T47D (cell line): ENCODE measurements around the gene ABCB11.
A peak's percentile ranks its signal among the peaks of the same experiment; 100 is the strongest.
"Not testable (repeated sequence)": the region's sequence is repeated elsewhere in the genome, so short reads cannot be mapped to it uniquely, and the experiment has no call there.

Experiments
- DNase-seq, 2 experiments: peaks; one replicate each; pipeline versions ENCODE4 v3.0.0 to v3.0.0-alpha.2; 2011 to 2012; ENCODE audit warnings: low read depth in 1 of 2, low spot score in 1 of 2
- JUND ChIP-seq: IDR thresholded peaks from 2 replicates; pipeline ENCODE4 v1.6.1; 2012; ENCODE audit warnings: low read depth
- in situ Hi-C: cut with HindIII; loops from 2 replicates; pipeline ENCODE4 v1.10.0; 2016; ENCODE audit warnings: low sequenced_read_pairs, low pct_unique_long_range_greater_than_20kb

The ABCB11 gene

DNA sequence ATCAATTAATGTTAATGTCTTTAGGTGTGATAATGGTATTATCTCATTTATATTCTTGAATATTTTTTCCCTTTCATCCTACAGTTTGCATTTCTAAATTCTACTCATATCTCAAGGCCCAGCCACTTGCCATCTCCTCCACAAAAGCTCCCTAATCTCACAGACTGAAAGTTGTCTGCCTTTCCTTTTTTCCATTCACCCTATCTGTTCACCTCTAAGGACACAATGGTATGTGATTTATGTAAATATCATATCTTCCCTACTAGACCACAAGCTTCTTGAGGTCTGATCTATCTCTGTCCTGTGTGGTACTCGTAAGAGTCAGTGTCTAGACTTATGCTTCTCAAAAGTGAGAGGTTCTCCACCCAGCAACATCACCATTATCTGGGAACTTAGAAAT lies 137.0 kb downstream of the ABCB11 start:
- no peak for TF ChIP-seq JUND

DNA sequence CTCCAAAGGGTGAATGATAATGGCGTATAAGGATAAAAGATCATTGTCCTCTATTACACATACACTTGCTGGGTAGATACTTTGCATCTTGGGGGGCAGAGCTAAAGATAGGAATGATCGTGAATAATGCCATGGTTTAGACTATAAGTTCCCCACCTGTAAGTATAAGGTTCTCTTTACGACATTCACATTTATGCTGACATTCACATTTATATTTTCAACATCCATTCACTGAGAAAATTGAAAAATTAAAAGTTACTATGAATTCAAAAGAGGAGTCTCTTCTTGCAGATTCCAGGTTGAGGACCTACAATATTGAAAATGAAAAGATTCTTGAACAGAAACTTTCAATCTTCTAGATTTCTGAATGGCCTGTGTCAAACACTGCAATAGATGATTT lies 138.8 kb downstream of the ABCB11 start:
- no peak for TF ChIP-seq JUND
- DNase-seq, result no peak
- in situ Hi-C loops, result no loop called here

More for the DNA sequence above, 137.0 kb downstream of the ABCB11 start:
- DNase-seq, result no peak
- in situ Hi-C loops, result no loop called here

DNA sequence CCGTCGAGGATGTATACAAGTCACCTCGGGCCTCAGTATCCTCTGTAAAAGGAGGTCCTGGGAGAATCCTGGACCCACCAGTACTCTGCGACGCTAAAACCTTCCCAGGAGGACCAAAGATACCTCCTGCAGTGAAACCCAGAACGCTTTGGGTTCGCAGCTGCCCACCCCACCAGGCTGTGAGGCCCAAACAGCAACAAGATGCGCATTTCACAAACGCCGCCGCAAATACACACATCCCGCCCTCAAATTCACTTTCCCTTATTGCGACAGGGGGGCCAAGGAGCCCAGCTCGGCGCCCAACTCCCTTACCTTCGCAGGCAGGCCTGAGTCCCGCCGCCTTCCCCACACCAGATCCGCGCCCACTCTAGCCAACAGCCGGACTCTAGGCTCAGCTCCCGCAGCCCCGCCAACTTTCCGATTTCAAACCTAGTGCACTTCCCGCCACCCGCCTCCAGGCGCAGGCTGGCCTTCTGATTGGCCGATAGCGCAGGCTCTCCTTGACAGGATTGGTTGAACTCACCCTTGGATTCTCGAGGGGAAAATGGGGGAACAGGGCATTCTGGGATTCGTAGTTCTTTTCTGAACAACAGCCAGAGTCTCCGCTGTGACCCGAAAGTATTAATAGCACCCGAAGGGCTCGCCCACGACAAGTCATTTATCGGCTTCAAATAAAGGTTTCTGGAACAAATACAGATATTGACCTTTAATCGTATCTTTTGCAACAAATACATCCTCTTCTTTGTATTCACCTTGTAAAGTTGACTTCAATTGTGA lies 140.9 kb downstream of the ABCB11 start, which contains the start of gene SPC25:
TSS of gene SPC25 (minus strand) at position 425 of the 777 bp plus-strand sequence. CDS start 911 bp downstream, outside the sequence.
- TF ChIP-seq JUND, result no peak
- in situ Hi-C loops, result no loop called here
- DNase-seq, result peak; percentile 80 to 92

DNA sequence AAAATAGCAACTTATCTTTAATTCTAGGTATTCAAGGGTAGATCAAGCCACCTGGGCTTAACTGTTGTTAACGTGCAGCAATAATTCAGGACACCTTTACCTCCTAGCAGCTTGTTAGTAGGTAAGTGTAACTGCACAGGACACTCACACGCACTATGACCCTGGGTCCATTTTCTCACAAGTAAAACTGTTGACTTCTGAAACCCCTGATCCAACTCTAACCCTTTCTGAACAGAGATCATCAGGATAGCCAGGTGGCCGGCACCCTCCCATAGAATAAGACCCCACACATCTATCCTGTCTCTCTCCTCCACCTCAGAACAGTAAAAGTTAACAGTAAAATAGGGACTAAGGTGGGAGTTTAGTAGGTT lies 141.5 kb downstream of the ABCB11 start:
- DNase-seq, result no peak
- TF ChIP-seq JUND, result no peak
- in situ Hi-C loops, result no loop called here

DNA sequence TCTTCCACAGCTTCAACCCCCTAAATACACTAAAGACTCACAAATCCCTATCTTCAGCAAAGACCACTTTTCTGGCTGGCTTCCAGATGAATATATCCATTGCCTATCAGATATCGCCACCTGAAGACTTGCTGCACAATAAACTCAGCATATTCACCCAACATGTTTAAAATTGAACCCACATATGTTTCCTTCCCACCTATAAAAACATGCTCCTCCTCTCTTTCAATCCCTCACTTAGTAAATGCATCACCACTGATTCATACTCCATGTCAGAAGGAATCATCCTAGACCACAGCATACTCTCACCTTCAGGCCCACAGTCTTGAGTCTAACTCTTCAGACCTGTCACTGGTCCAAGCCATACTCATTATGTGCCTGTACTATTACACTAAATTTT lies 146.1 kb downstream of the ABCB11 start:
- in situ Hi-C loops, result no loop called here
- no peak for DNase-seq
- no peak for TF ChIP-seq JUND

DNA sequence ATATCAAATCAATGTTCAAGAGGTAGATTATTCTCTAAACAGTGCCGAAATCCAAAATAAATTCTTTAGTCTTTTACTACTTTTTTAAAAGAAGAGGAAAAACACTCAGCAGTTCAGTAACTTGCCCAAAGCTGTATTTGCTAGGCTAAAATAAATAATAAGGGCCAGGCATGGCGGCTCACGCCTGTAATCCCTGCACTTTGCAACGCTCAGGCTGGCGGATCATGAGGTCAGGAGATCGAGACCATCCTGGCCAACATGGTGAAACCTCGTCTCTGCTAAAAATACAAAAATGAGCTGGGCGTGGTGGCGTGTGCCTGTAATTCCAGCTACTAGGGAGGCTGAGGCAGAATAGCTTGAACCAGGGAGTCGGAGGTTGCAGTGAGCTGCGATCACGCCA lies 149.0 kb downstream of the ABCB11 start:
- DNase-seq, in situ Hi-C loops: not testable (repeated sequence)

- no peak for TF ChIP-seq JUND
- no peak for DNase-seq
- in situ Hi-C loops, result no loop called here
Measured at GRCh38 chr2:168874368-168875054, 156.6 kb downstream of the ABCB11 start.

GRCh38 chr2:168870824-168871223 lies 160.3 kb downstream of the ABCB11 start:
- DNase-seq, in situ Hi-C loops: not testable (repeated sequence)
